Fibroblast of gingiva (primary cell): ENCODE results near the gene C5AR2.
A peak's percentile ranks its signal among the peaks of the same experiment; 100 is the strongest.
"Not testable (repeated sequence)": the region's sequence is repeated elsewhere in the genome, so short reads cannot be mapped to it uniquely, and the experiment has no call there.

Experiments
- DNase-seq: peaks from one replicate; pipeline ENCODE4 v3.0.0-alpha.2; 2011; ENCODE audit warnings: low read depth

Gene C5AR2

GRCh38 chr19:47331931-47332547 lies at the start of gene C5AR2:
TSS of gene C5AR2 (plus strand) at chr19:47332175. CDS start at chr19:47340800, 8,625 bp downstream.
- peak; percentile 78 for DNase-seq

- DNase-seq: no peak
Observed at GRCh38 chr19:47283405-47284059, 48.4 kb upstream of the C5AR2 start.

GRCh38 chr19:47284324-47284899 lies 47.6 kb upstream of the C5AR2 start:
- DNase-seq: peak; percentile 50

GRCh38 chr19:47296036-47296435 lies 35.9 kb upstream of the C5AR2 start:
- peak; percentile 63 for DNase-seq

- DNase-seq: not testable (repeated sequence)
Observed at GRCh38 chr19:47300867-47301266, 31.1 kb upstream of the C5AR2 start.

- no peak for DNase-seq
Observed at GRCh38 chr19:47302249-47302648, 29.7 kb upstream of the C5AR2 start.

- no peak for DNase-seq
Observed at GRCh38 chr19:47303966-47304365, 28.0 kb upstream of the C5AR2 start.

GRCh38 chr19:47305309-47305751 lies 26.6 kb upstream of the C5AR2 start:
- peak; percentile 99 for DNase-seq

- DNase-seq: no peak
Observed at GRCh38 chr19:47306303-47306702, 25.7 kb upstream of the C5AR2 start.

- DNase-seq: peak; percentile 89
Observed at GRCh38 chr19:47309038-47309437, 22.9 kb upstream of the C5AR2 start.

- DNase-seq: peak; percentile 25
Observed at GRCh38 chr19:47309608-47310007, 22.4 kb upstream of the C5AR2 start, which contains the start of gene C5AR1. TSS of gene C5AR1 (plus strand) at chr19:47309861. CDS start at chr19:47309896, 35 bp downstream.

GRCh38 chr19:47310323-47310722 lies 21.7 kb upstream of the C5AR2 start:
- no peak for DNase-seq

GRCh38 chr19:47310819-47311218 lies 21.2 kb upstream of the C5AR2 start:
- peak; percentile 85 for DNase-seq

GRCh38 chr19:47312366-47313006 lies 19.5 kb upstream of the C5AR2 start:
- no peak for DNase-seq

GRCh38 chr19:47313754-47314295 lies 18.1 kb upstream of the C5AR2 start:
- no peak for DNase-seq

- peak; percentile 96 for DNase-seq
Observed at GRCh38 chr19:47315125-47315821, 16.7 kb upstream of the C5AR2 start.

- no peak for DNase-seq
Observed at GRCh38 chr19:47316513-47316912, 15.5 kb upstream of the C5AR2 start.

- no peak for DNase-seq
Observed at GRCh38 chr19:47319923-47320871, 11.8 kb upstream of the C5AR2 start.

- no peak for DNase-seq
Observed at GRCh38 chr19:47321630-47322029, 10.3 kb upstream of the C5AR2 start.

GRCh38 chr19:47322058-47322457 lies 9.9 kb upstream of the C5AR2 start:
- no peak for DNase-seq

GRCh38 chr19:47323409-47323808 lies 8.6 kb upstream of the C5AR2 start:
- DNase-seq: no peak
